SK-N-MC (cell line): Measurements from ENCODE around the gene IGSF23.
"Not testable (repeated sequence)": the region's sequence is repeated elsewhere in the genome, so short reads cannot be mapped to it uniquely, and the experiment has no call there.

ENCODE experiments used
- DNase-seq: peaks from one replicate; pipeline ENCODE4 v3.0.0-alpha.2; 2011; ENCODE audit warnings: low read depth, low spot score
- H3K27ac ChIP-seq: fragments of 200-600 bp; sonication (generic); 2 replicates; pipeline ENCODE4 v1.5.1; 2016; ENCODE audit warnings: mixed run types
- H3K36me3 ChIP-seq: fragments of 200-600 bp; sonication (generic); 2 replicates; pipeline ENCODE4 v1.6.1; 2017; ENCODE audit warnings: antibody characterized with exemption, low read length, mixed read lengths; ENCODE audit not compliant: insufficient read depth
- H3K4me3 ChIP-seq: fragments of 200-600 bp; sonication (generic); 2 replicates; pipeline ENCODE4 v1.5.1; 2016
- H3K9ac ChIP-seq: fragments of 200-600 bp; sonication (generic); 2 replicates; pipeline ENCODE4 v1.8.0; 2017; ENCODE audit warnings: mixed run types, mixed read lengths; ENCODE audit not compliant: insufficient read length
- H3K9me3 ChIP-seq: fragments of 200-600 bp; sonication (generic); 2 replicates; pipeline ENCODE4 v1.6.1; 2017; ENCODE audit warnings: low read depth, mild to moderate bottlenecking, antibody characterized with exemption, low read length, moderate library complexity, mixed read lengths
- EZH2 ChIP-seq: fragments of 200-600 bp; sonication (generic); IDR thresholded peaks from one replicate; pipeline ENCODE4 v1.6.1; 2017; ENCODE audit warnings: antibody characterized with exemption
- FOXP2 ChIP-seq: optimal IDR thresholded peaks from 2 replicates; pipeline ENCODE3; 2011; ENCODE audit warnings: mild to moderate bottlenecking, moderate library complexity; ENCODE audit not compliant: insufficient read depth; ENCODE audit errors: extremely low read length, control extremely low read depth
- POLR2AphosphoS5 ChIP-seq: IDR thresholded peaks from 2 replicates; pipeline ENCODE4 v1.6.1; 2012; ENCODE audit warnings: mild to moderate bottlenecking, low read depth, low read length, borderline replicate concordance

IGSF23 gene

GRCh38 chr19:44617110-44617880 is 3.9 kb downstream of the IGSF23 start:
- no peak for DNase-seq
- H3K27ac ChIP-seq: no peak overlapping the region
- H3K9me3 ChIP-seq: no peaks in the 10 kb centered on the region
- no peak overlapping the region for H3K9ac ChIP-seq
- H3K36me3 ChIP-seq: no peaks in the 10 kb centered on the region
- H3K4me3 ChIP-seq: no peak overlapping the region
- TF ChIP-seq POLR2AphosphoS5 (no peak), EZH2 (no peak), FOXP2 (no peak)

- H3K9ac ChIP-seq: no peak overlapping the region
- no peak overlapping the region for H3K27ac ChIP-seq
- TF ChIP-seq POLR2AphosphoS5 (no peak), EZH2 (no peak), FOXP2 (no peak)
- no peak for DNase-seq
- no peaks in the 10 kb centered on the region for H3K9me3 ChIP-seq
- no peaks in the 10 kb centered on the region for H3K36me3 ChIP-seq
- no peak overlapping the region for H3K4me3 ChIP-seq
Measured at GRCh38 chr19:44618640-44619357, 5.4 kb downstream of the IGSF23 start.

- Histone ChIP-seq H3K4me3 (no peak overlapping the region), H3K9me3 (no peaks in the 10 kb centered on the region), H3K36me3 (no peaks in the 10 kb centered on the region), H3K27ac (no peak overlapping the region), H3K9ac (no peak overlapping the region)
- no peak for TF ChIP-seq FOXP2
- TF ChIP-seq POLR2AphosphoS5: no peak
- no peak for TF ChIP-seq EZH2
- no peak for DNase-seq
Measured at GRCh38 chr19:44620667-44621066, 7.3 kb downstream of the IGSF23 start.

GRCh38 chr19:44621367-44621766 is 8.0 kb downstream of the IGSF23 start:
- no peak overlapping the region for H3K4me3 ChIP-seq
- H3K9ac ChIP-seq: no peak overlapping the region
- no peaks in the 10 kb centered on the region for H3K9me3 ChIP-seq
- DNase-seq: no peak
- no peak for TF ChIP-seq FOXP2
- no peak for TF ChIP-seq EZH2
- no peak for TF ChIP-seq POLR2AphosphoS5
- no peaks in the 10 kb centered on the region for H3K36me3 ChIP-seq
- no peak overlapping the region for H3K27ac ChIP-seq

- TF ChIP-seq FOXP2 (no peak), POLR2AphosphoS5 (no peak), EZH2 (no peak)
- Histone ChIP-seq H3K4me3 (no peak overlapping the region), H3K36me3 (no peaks in the 10 kb centered on the region), H3K27ac (peak overlapping the region; percentile 11; the same call in 1 of the 2 replicates), H3K9me3 (no peaks in the 10 kb centered on the region), H3K9ac (no peak overlapping the region)
- no peak for DNase-seq
Measured at GRCh38 chr19:44623080-44623479, 9.7 kb downstream of the IGSF23 start.

- DNase-seq: no peak
- TF ChIP-seq POLR2AphosphoS5 (no peak), FOXP2 (no peak), EZH2 (no peak)
- Histone ChIP-seq H3K9ac (no peak overlapping the region), H3K27ac (peak overlapping the region; percentile 11; the same call in 1 of the 2 replicates), H3K4me3 (no peak overlapping the region), H3K9me3 (no peaks in the 10 kb centered on the region), H3K36me3 (no peaks in the 10 kb centered on the region)
Measured at GRCh38 chr19:44623626-44624025, 10.3 kb downstream of the IGSF23 start.

- Histone ChIP-seq H3K4me3 (no peak overlapping the region), H3K9me3 (no peaks in the 10 kb centered on the region), H3K36me3 (no peaks in the 10 kb centered on the region), H3K27ac (no peak overlapping the region), H3K9ac (no peak overlapping the region)
- TF ChIP-seq POLR2AphosphoS5: no peak
- TF ChIP-seq FOXP2: no peak
- no peak for TF ChIP-seq EZH2
- DNase-seq: no peak
Measured at GRCh38 chr19:44624840-44625354, 11.5 kb downstream of the IGSF23 start.

- H3K9me3 ChIP-seq, DNase-seq, H3K4me3 ChIP-seq, H3K9ac ChIP-seq, H3K36me3 ChIP-seq, H3K27ac ChIP-seq: not testable (repeated sequence)
Measured at GRCh38 chr19:44625637-44626036, 12.3 kb downstream of the IGSF23 start.
